Vagina (tissue), 2 donors: ENCODE results near the gene CNGB1.

Experiments used
- POLR2A ChIP-seq, 2 donors: fragments of 450-650 bp; IDR thresholded peaks; one replicate each; pipeline ENCODE4 v1.6.1; 2017; ENCODE audit warnings: antibody characterized with exemption in 2 of 2, mild to moderate bottlenecking in 2 of 2, moderate library complexity in 2 of 2
- TF ChIP-seq, protein P1 (sequence below), 3 experiments: fragments of 450-650 bp in 2 of 3; fragments of 200-600 bp in 1 of 3; sonication (generic) in 1 of 3; IDR thresholded peaks; one replicate each; pipeline ENCODE4 v1.5.1; 2017 to 2019; ENCODE audit warnings: antibody characterized with exemption in 3 of 3, mild to moderate bottlenecking in 2 of 3, moderate library complexity in 2 of 3

DNA sequence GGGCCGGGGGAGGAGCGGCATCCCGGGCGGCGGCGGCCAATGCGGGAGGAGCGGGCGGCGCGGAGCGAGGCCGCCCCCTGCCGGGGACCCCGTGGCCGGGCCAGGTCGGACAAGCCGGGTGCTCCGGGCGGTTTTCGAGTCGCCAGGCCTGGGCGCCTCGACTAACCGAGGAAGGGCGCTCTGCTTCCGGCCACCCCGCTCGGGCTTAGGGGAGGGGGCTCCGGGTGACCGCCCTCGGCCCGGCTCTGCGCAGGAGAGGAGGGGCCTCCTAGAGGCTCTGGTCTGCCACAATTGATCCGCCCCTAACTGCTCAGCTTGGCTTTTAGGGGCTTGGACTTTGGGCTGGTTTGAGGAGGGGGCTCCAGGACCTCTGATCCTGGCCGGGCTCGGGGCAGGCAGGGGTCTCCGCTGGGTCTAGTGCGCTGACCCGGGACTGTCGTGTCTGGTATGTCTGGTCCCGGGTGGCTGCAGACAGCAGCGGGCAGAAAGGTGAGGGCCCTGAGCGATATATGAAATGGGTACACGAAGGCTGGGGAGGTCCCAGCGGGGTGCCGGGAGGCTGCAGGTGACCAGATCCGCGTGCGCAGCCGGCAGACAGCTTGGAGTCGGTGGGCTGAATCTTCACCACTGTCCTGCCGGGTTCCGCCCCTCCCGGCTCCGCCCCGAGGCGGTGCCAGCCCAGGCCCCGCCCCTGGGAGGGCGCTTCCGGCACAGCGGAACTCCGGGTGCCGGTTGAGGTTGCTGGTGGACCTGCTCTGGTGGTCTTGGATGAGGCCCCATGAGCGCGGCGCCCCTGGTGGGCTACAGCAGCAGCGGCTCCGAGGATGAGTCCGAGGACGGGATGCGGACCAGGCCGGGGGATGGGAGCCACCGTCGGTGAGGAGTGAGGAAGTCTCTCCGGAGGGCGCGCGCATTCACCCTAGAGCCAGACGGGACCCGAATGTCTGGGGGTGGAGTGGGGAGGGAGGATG lies 30.1 kb upstream of the CNGB1 start, which contains the start of gene USB1:
- TF ChIP-seq, protein P1, sequence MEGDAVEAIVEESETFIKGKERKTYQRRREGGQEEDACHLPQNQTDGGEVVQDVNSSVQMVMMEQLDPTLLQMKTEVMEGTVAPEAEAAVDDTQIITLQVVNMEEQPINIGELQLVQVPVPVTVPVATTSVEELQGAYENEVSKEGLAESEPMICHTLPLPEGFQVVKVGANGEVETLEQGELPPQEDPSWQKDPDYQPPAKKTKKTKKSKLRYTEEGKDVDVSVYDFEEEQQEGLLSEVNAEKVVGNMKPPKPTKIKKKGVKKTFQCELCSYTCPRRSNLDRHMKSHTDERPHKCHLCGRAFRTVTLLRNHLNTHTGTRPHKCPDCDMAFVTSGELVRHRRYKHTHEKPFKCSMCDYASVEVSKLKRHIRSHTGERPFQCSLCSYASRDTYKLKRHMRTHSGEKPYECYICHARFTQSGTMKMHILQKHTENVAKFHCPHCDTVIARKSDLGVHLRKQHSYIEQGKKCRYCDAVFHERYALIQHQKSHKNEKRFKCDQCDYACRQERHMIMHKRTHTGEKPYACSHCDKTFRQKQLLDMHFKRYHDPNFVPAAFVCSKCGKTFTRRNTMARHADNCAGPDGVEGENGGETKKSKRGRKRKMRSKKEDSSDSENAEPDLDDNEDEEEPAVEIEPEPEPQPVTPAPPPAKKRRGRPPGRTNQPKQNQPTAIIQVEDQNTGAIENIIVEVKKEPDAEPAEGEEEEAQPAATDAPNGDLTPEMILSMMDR (IDR thresholded peaks at IDR 0.05), result peak; percentile 49 to 66 (median 52)
- peak in 1 of 2 donors; percentile 57 for TF ChIP-seq POLR2A (IDR thresholded peaks at IDR 0.05)
